AML-193 (cell line): ENCODE results near the gene RRAGA.
"Not testable (repeated sequence)": the region's sequence is repeated elsewhere in the genome, so short reads cannot be mapped to it uniquely, and the experiment has no call there.

ENCODE experiments used
- DNase-seq, 2 experiments: peaks; one replicate each; lab custom pipeline; 2025; lab: John Stamatoyannopoulos, UW

RRAGA gene

DNA sequence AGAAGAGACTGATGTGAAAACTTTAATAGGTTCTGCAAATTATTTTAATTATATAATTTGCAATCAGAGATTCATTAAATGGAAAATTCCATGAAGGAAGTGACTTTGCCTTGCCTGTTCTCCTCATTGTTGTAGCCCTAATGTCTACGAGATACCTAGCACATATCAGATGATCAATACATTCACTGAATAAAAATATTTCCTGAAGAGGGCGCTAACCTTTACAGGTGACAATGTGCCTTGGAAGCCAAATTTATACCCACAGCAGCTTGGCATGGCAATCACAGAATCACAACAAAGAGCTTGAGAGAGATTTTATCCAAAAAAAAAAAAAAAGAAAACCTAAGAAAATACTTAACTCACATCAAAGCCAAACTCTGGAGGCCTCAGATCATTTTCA is 36.1 kb downstream of the RRAGA start:
- DNase-seq = peak; percentile 8 to 33

DNA sequence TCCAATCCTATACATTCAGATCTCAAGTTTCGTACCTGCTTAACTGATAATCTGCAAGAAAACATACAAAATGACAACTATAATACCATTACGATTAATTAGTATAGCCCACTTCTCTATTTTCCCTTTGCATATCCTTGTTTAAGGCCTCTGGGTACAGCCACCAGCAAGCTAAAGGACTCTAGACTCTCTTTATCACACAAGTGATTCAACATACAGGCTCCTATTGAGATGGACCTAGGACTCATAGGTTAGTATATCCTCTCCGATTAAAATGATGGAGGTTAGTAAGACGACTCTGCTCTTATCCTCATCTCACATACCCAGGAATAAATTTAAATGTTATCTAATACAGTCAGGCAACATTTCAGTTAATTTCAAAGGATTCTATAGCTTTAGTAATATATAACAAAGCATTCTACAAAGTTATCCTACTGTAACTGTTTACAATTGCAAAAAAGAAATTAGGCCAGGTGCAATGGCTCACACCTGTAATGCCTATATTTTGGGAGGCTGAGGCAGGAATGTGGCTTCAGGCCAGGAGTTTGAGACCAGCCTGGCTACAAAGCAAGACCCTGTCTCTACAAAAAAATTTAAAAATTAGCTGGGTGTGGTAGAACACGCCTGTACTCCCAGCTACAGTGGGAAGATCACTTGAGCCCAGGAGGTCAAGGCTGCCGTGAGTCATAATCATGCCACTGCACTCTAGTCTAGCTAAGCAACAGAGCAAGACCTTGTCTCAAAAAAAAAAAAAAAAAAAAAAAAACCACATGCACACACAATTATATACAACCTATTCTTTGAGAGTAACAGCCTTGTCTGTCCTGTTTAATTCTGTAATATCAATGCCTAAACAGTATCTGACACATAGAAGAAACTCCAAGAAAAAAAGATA is 38.1 kb downstream of the RRAGA start:
- no peak for DNase-seq

DNA sequence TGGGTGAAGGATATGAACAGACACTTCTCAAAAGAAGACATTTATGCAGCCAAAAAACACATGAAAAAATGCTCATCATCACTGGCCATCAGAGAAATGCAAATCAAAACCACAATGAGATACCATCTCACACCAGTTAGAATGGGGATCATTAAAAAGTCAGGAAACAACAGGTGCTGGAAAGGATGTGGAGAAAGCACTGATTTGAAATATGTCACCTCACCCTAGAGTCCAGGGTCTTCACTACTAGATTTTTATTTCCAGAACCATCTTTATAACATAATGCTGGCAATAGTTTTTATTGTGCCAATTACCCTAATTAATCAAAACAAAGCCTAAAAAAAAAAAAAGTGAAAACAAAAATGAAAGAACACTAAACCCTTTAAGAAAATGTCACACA is 48.2 kb downstream of the RRAGA start:
- not testable (repeated sequence) for DNase-seq
